Caki2 (cell line): ENCODE data around the gene ELF2. TPM values are rescaled to one million over a fixed set of nuclear protein-coding genes. Genes with fewer than 3 reads are reported as not detected.
"Not testable (repeated sequence)": the region's sequence is repeated elsewhere in the genome, so short reads cannot be mapped to it uniquely, and the experiment has no call there.

Source experiments
- DNase-seq: peaks from one replicate; pipeline ENCODE4 v3.0.0-alpha.2; 2015; ENCODE audit warnings: low read depth
- in situ Hi-C: cut with HindIII; loops from 2 replicates; pipeline ENCODE4 v1.10.0; 2016; ENCODE audit warnings: low sequenced_read_pairs, low pct_unique_long_range_greater_than_20kb, mixed read lengths
- total RNA-seq: library from RNA; depleted of rRNA; stranded (reverse); fragments of >200 nt; shearing (Covaris generic); gene quantifications from 2 replicates; pipeline ENCODE4 v1.2.3, GENCODE V29; 2014; ENCODE audit warnings: low replicate concordance

ELF2 gene
- total RNA-seq, 1 experiment from 2014 or later = 68.6 TPM

GRCh38 chr4:139191373-139191772 is 14.4 kb upstream of the ELF2 start:
- in situ Hi-C loops = no loop called here
- no peak for DNase-seq

- no peak for DNase-seq
- in situ Hi-C loops = no loop called here
Measured at GRCh38 chr4:139189972-139190371, 13.0 kb upstream of the ELF2 start.

GRCh38 chr4:139189417-139189749 is 12.4 kb upstream of the ELF2 start:
- in situ Hi-C loops = no loop called here
- no peak for DNase-seq

- in situ Hi-C loops = no loop called here
- DNase-seq = peak; percentile 31
Measured at GRCh38 chr4:139188648-139189416, 11.8 kb upstream of the ELF2 start.

GRCh38 chr4:139184129-139184528 is 7.1 kb upstream of the ELF2 start:
- DNase-seq = no peak
- in situ Hi-C loops = no loop called here

- in situ Hi-C loops = no loop called here
- DNase-seq = peak; percentile 93
Measured at GRCh38 chr4:139177869-139178619, 1.0 kb upstream of the ELF2 start.

GRCh38 chr4:139176302-139177048 is 543 bp downstream of the ELF2 start:
- in situ Hi-C loops = no loop called here
- DNase-seq = peak; percentile 79

- DNase-seq = no peak
- in situ Hi-C loops = no loop called here
Measured at GRCh38 chr4:139175646-139176301, 1.2 kb downstream of the ELF2 start.

- DNase-seq = peak; percentile 50
- in situ Hi-C loops = no loop called here
Measured at GRCh38 chr4:139171876-139172691, 4.9 kb downstream of the ELF2 start.

- in situ Hi-C loops = no loop called here
- no peak for DNase-seq
Measured at GRCh38 chr4:139170932-139171331, 6.1 kb downstream of the ELF2 start.

GRCh38 chr4:139167774-139168444 is 9.1 kb downstream of the ELF2 start:
- DNase-seq = peak; percentile 74
- in situ Hi-C loops = no loop called here

GRCh38 chr4:139164731-139165130 is 12.3 kb downstream of the ELF2 start:
- DNase-seq = no peak
- in situ Hi-C loops = no loop called here

GRCh38 chr4:139163806-139164206 is 13.2 kb downstream of the ELF2 start:
- DNase-seq = no peak
- in situ Hi-C loops = no loop called here

GRCh38 chr4:139157977-139158376 is 19.0 kb downstream of the ELF2 start:
- DNase-seq, in situ Hi-C loops: not testable (repeated sequence)

GRCh38 chr4:139154952-139155557 is 22.0 kb downstream of the ELF2 start:
- DNase-seq = no peak
- in situ Hi-C loops = no loop called here

GRCh38 chr4:139154538-139154937 is 22.5 kb downstream of the ELF2 start:
- no peak for DNase-seq
- in situ Hi-C loops = no loop called here

- in situ Hi-C loops = no loop called here
Measured at GRCh38 chr4:139154134-139154421, 22.9 kb downstream of the ELF2 start.

More at GRCh38 chr4:139154134-139154421, 22.9 kb downstream of the ELF2 start:
- no peak for DNase-seq
